NB4 (cell line): Measurements from ENCODE around the gene RAVER2.
"Not testable (repeated sequence)": the region's sequence is repeated elsewhere in the genome, so short reads cannot be mapped to it uniquely, and the experiment has no call there.

Experiments
- DNase-seq: peaks from one replicate; pipeline ENCODE4 v3.0.0; 2010; ENCODE audit warnings: low read depth
- H3K4me3 ChIP-seq: one replicate; pipeline ENCODE4 v1.5.1; 2011; ENCODE audit warnings: mild to moderate bottlenecking, low read depth, low read length, moderate library complexity
- MYC ChIP-seq: IDR thresholded peaks from 2 replicates; pipeline ENCODE4 v1.6.1; 2011; ENCODE audit warnings: low read depth, low read length
- POLR2A ChIP-seq: IDR thresholded peaks from 2 replicates; pipeline ENCODE4 v1.6.1; 2011; ENCODE audit warnings: mild to moderate bottlenecking; ENCODE audit not compliant: insufficient read length; ENCODE audit errors: extremely low read depth
- TF ChIP-seq, protein P1 (sequence below): IDR thresholded peaks from one replicate; pipeline ENCODE4 v1.5.1; 2012; ENCODE audit warnings: low read depth, low read length
- TF ChIP-seq, protein P2 (sequence below): IDR thresholded peaks from 2 replicates; pipeline ENCODE4 v1.6.1; 2011; ENCODE audit warnings: low read depth, low read length

The RAVER2 gene

DNA sequence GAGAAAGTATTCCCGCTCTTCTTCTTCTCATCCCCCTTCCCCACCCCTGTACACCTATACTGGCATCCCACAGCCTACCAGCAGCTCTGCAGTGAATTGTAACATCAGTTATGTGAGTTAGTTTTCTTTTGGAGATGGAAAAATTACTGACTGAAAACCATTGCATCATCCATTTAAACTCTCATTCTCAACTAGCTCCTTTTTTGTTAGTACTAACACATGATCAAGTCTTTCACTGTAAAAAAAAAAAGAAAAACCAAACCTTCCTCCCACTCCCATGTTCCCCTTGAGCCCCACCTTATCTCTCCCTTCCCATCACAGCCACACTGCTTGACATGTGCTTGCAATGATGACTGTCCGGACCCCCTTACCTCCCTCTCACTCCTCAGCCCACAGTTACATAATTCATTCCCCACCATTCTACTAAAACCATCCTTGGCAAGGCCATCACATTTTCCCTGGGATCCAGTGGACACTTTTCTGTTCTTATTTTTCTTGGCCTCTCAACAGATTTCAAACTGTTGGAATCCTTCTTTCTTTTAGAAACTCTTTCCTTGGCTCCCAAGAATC, 23.2 kb upstream of the RAVER2 start:
- no peak for DNase-seq
- H3K4me3 ChIP-seq: no peak overlapping the region
- TF ChIP-seq MYC (no peak), POLR2A (no peak)
- TF ChIP-seq, protein P1, sequence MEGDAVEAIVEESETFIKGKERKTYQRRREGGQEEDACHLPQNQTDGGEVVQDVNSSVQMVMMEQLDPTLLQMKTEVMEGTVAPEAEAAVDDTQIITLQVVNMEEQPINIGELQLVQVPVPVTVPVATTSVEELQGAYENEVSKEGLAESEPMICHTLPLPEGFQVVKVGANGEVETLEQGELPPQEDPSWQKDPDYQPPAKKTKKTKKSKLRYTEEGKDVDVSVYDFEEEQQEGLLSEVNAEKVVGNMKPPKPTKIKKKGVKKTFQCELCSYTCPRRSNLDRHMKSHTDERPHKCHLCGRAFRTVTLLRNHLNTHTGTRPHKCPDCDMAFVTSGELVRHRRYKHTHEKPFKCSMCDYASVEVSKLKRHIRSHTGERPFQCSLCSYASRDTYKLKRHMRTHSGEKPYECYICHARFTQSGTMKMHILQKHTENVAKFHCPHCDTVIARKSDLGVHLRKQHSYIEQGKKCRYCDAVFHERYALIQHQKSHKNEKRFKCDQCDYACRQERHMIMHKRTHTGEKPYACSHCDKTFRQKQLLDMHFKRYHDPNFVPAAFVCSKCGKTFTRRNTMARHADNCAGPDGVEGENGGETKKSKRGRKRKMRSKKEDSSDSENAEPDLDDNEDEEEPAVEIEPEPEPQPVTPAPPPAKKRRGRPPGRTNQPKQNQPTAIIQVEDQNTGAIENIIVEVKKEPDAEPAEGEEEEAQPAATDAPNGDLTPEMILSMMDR: no peak
- TF ChIP-seq, protein P2, sequence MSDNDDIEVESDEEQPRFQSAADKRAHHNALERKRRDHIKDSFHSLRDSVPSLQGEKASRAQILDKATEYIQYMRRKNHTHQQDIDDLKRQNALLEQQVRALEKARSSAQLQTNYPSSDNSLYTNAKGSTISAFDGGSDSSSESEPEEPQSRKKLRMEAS: no peak

DNA sequence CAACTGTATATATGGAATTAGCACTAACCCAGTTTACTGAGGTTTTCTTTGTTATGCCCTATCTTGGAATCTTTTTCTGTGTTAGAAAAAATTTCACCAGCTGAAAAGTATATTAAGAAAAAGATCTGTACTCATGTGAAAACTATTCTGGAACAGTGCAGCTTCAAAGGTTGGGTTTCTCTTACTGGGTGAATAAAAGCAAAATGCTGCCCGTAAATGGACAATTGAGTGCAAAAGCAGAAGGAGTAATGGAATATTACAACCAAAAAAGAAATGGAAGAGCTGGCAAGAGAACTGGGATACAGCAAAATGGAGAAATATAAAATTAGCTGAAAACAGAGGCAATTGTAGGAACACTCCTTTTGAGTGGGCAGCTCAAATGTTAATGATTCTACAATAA, 17.0 kb upstream of the RAVER2 start:
- TF ChIP-seq, protein P2: no peak
- no peak for TF ChIP-seq MYC
- no peak for TF ChIP-seq POLR2A
- TF ChIP-seq, protein P1: no peak
- DNase-seq: no peak
- no peak overlapping the region for H3K4me3 ChIP-seq

DNA sequence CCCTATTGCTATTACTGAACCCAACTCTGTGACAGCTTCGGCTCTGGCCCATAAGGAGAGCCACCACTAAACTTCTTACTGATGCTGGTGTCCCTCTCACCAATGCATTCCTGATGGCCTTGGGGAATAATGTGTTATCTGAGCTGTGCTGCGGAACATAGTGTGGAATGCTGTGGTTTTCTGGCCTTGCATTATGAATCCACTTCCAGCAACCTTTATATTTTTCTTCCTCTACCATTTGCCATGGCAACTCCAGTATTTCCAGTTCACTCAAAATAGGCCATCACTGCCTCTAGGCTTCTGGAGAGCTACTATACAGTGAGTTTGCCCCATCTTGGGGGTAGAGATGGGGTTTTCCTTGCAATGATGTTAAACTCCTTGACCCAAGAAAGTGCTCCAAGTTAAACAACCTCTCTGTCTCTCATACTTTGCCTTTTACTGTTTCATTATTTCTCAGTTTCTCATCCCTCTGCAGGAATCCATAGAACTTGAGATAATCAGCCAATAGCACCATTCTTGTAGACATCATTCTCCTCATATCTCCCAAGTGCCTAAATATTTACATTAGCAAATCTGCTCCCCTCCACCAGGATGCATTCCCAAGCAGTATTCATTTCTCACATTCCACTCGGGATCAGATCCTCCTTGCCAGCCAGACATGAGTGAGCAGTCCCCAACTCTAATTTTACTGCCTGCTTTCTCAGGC, 11.1 kb upstream of the RAVER2 start:
- no peak overlapping the region for H3K4me3 ChIP-seq
- DNase-seq: no peak
- TF ChIP-seq, protein P2: no peak
- TF ChIP-seq POLR2A (no peak), MYC (no peak)
- TF ChIP-seq, protein P1: no peak

DNA sequence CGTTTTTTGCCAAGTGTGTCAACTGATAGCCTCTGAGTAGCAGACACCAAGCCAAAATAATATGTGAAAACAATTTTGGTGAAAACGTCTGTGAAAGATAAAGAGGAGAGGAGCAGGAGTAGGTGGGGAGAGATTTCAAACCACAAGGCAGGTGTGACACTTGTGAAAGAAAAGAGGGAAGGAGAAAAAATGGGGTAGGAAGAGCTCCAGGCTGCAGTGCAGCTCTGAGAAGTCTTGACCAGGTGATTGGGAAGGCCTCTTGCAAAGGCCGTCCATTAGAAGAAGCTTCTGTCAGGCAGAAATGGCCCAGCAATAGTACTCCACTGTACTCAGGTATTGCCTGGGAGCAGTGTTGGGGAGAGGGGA, 10.6 kb upstream of the RAVER2 start:
- TF ChIP-seq, protein P2: no peak
- TF ChIP-seq MYC (no peak), POLR2A (no peak)
- TF ChIP-seq, protein P1: no peak
- no peak overlapping the region for H3K4me3 ChIP-seq
- no peak for DNase-seq

DNA sequence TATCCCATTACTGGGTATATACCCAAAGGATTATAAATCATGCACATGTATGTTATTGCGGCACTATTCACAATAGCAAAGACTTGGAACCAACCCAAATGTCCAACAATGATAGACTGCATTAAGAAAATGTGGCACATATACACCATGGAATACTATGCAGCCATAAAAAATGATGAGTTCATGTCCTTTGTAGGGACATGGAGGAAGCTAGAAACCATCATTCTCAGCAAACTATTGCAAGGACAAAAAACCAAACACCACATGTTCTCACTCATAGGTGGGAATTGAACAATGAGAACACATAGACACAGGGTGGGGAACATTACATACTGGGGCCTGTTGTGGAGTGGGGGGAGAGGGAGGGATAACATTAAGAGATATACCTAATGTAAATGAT, 4.2 kb upstream of the RAVER2 start:
- not testable (repeated sequence) for H3K4me3 ChIP-seq, DNase-seq

DNA sequence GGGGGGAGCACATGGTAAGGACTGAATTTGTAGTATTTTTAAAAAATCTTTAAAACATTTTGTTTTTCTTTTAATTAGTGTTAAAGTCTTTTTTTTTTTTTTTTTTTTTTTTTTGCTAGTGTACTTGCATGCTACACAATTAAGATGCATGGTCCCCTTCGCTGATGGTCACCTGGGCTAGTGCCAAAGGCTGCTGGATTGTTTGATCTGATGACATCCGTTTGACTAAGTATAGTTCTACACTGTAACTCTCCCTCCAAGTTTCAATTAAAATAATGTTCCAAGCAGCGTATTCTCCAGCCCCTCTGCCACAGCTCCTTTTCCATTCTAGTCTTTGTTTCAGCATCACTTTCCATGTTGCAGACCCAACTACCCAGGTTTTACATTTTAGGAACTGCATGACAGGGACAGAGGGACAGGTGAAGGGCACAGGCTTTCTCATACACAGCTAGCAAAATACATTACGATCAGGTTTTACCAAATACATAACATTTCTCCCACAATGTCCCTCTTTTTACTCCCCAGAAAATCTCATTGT, 852 bp upstream of the RAVER2 start:
- TF ChIP-seq POLR2A (no peak), MYC (no peak)
- TF ChIP-seq, protein P1: no peak
- TF ChIP-seq, protein P2: no peak
- no peak for DNase-seq
- H3K4me3 ChIP-seq: peak overlapping the region; percentile 29
